Thoracic aorta (tissue), 2 donors: ENCODE results near the gene TSEN34. TPM values are rescaled to one million over a fixed set of nuclear protein-coding genes. Genes with fewer than 3 reads are reported as not detected.
"Not testable (repeated sequence)": the region's sequence is repeated elsewhere in the genome, so short reads cannot be mapped to it uniquely, and the experiment has no call there.

Experiments
- ATAC-seq: fragments of 150-250 bp; one replicate; pipeline ENCODE4 v1.8.0; 2017; ENCODE audit warnings: low read depth; ENCODE audit not compliant: insufficient number of reproducible peaks, low FRiP score
- DNase-seq: peaks from one replicate; pipeline ENCODE4 v3.0.0-alpha.2; 2020; ENCODE audit warnings: low spot score
- H3K27ac ChIP-seq, 2 donors: fragments of 200-600 bp; sonication (generic); 1 replicate in 1 of 2; 2 replicates in 1 of 2; pipeline ENCODE4 v1.5.1; 2016; ENCODE audit warnings: mild to moderate bottlenecking in 2 of 2, moderate library complexity in 2 of 2
- H3K27me3 ChIP-seq: fragments of 200-600 bp; sonication (generic); replicated peaks from 2 replicates; pipeline ENCODE4 v1.6.0; 2016; ENCODE audit warnings: mild to moderate bottlenecking; ENCODE audit not compliant: insufficient read depth
- H3K36me3 ChIP-seq: fragments of 200-600 bp; sonication (generic); one replicate; pipeline ENCODE4 v1.5.1; 2016
- H3K4me1 ChIP-seq, 2 donors: fragments of 200-600 bp; sonication (generic); 1 replicate in 1 of 2; 2 replicates in 1 of 2; pipeline versions ENCODE4 v1.5.1 to v1.6.0; 2016; ENCODE audit warnings: low read depth in 2 of 2, mild to moderate bottlenecking in 1 of 2; ENCODE audit not compliant: control insufficient read depth in 1 of 2
- H3K4me3 ChIP-seq: fragments of 200-600 bp; sonication (generic); 2 replicates; pipeline ENCODE4 v1.5.1; 2016; ENCODE audit warnings: mild to moderate bottlenecking
- H3K9me3 ChIP-seq: fragments of 200-600 bp; sonication (generic); 2 replicates; pipeline ENCODE4 v1.5.1; 2016
- total RNA-seq, 2 donors: library from RNA; depleted of rRNA; stranded (reverse); fragments of >200 nt; gene quantifications; one replicate each; pipeline versions ENCODE4 v1.1.0 to v1.2.3, GENCODE V29; 2016
- TF ChIP-seq, protein P1 (sequence below): fragments of 200-600 bp; sonication (generic); IDR thresholded peaks from one replicate; pipeline ENCODE4 v1.5.1; 2019; ENCODE audit warnings: antibody characterized with exemption

TSEN34 gene
- total RNA-seq, 2 donors from 2014 or later = 38.5 to 60.7 TPM

DNA sequence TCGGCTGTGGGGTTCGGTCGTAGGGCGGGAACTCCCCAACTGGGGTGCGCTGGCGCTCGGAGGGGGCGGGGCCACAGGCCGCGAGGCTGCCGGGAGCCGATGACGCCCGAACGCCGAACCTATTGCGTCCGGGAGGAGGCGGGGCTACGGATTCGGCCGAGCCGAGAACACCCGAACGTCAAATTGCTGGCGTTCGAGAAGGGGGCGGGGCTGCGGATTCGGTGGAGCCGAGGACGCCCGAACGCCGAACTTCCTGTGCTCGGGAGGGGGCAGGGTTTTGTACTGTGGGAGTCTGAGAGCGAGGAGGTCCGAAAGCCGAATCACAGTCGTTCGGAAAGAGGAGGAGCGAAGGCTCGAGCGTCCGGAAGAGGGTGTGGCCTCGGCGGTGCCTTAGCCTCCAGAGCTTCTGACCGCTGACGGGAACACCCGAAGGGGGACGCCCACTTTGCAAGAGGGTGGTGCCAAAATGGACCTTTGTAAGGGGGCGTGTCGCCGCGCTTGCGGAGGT, 551 bp upstream of the TSEN34 start:
- peak; percentile 73 for ATAC-seq
- peaks cover 9% of the 10 kb centered on the region for H3K36me3 ChIP-seq
- H3K27me3 ChIP-seq = no peaks in the 10 kb centered on the region
- TF ChIP-seq, protein P1, sequence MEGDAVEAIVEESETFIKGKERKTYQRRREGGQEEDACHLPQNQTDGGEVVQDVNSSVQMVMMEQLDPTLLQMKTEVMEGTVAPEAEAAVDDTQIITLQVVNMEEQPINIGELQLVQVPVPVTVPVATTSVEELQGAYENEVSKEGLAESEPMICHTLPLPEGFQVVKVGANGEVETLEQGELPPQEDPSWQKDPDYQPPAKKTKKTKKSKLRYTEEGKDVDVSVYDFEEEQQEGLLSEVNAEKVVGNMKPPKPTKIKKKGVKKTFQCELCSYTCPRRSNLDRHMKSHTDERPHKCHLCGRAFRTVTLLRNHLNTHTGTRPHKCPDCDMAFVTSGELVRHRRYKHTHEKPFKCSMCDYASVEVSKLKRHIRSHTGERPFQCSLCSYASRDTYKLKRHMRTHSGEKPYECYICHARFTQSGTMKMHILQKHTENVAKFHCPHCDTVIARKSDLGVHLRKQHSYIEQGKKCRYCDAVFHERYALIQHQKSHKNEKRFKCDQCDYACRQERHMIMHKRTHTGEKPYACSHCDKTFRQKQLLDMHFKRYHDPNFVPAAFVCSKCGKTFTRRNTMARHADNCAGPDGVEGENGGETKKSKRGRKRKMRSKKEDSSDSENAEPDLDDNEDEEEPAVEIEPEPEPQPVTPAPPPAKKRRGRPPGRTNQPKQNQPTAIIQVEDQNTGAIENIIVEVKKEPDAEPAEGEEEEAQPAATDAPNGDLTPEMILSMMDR = no peak
- peak; percentile 99 for DNase-seq
- no peaks in the 10 kb centered on the region for H3K9me3 ChIP-seq
- H3K4me3 ChIP-seq = peak overlapping the region; percentile 85
- peak overlapping the region; percentile 99 for H3K27ac ChIP-seq
- peaks cover 14 to 28% of the 10 kb centered on the region in 2 donors for H3K4me1 ChIP-seq

DNA sequence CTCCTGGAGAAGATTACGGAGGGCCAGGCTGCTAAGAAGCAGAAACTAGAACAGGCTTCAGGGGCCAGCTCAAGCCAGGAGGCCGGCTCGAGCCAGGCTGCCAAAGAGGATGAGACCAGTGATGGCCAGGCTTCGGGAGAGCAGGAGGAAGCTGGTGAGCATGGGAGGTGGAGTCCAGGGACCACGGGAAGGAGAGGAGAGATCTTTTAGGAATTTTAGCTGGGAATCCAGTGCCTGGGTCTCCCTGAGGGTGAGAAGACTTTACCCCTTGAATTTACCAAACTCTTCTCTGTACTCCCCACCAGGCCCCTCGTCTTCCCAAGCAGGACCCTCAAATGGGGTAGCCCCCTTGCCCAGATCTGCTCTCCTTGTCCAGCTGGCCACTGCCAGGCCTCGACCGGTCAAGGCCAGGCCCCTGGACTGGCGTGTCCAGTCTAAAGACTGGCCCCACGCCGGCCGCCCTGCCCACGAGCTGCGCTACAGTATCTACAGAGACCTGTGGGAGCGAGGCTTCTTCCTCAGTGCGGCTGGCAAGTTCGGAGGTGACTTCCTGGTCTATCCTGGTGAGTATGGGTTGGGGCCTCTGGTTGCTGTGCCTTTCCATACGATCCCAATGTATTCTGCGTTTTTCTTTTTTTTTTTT, 824 bp downstream of the TSEN34 start:
- no peaks in the 10 kb centered on the region for H3K27me3 ChIP-seq
- H3K4me1 ChIP-seq = peaks cover 14 to 28% of the 10 kb centered on the region in 2 donors
- peak overlapping the region; percentile 85 for H3K4me3 ChIP-seq
- H3K9me3 ChIP-seq = no peaks in the 10 kb centered on the region
- H3K36me3 ChIP-seq = peaks cover 9% of the 10 kb centered on the region
- ATAC-seq (no peak), DNase-seq (no peak)
- H3K27ac ChIP-seq = peak overlapping the region; percentile 99
- TF ChIP-seq, protein P1 = no peak

DNA sequence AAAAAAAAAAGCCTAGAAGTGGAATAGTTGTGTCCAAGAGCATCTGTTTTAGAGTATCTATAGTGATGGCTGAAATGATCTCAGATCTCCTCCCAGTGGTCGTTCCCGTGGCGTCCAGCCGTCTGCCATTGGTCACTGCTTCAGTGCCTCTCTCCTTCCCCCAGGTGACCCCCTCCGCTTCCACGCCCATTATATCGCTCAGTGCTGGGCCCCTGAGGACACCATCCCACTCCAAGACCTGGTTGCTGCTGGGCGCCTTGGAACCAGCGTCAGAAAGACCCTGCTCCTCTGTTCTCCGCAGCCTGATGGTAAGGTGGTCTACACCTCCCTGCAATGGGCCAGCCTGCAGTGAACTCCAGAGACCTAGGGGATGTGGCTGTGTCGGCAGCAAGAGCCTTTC, 1.9 kb downstream of the TSEN34 start:
- H3K36me3 ChIP-seq = peaks cover 9% of the 10 kb centered on the region
- H3K9me3 ChIP-seq = no peaks in the 10 kb centered on the region
- no peak overlapping the region for H3K27ac ChIP-seq
- H3K4me3 ChIP-seq = no peak overlapping the region
- ATAC-seq = no peak
- no peak for DNase-seq
- TF ChIP-seq, protein P1 = no peak
- H3K4me1 ChIP-seq = peaks cover 13 to 21% of the 10 kb centered on the region in 2 donors
- H3K27me3 ChIP-seq = no peaks in the 10 kb centered on the region

DNA sequence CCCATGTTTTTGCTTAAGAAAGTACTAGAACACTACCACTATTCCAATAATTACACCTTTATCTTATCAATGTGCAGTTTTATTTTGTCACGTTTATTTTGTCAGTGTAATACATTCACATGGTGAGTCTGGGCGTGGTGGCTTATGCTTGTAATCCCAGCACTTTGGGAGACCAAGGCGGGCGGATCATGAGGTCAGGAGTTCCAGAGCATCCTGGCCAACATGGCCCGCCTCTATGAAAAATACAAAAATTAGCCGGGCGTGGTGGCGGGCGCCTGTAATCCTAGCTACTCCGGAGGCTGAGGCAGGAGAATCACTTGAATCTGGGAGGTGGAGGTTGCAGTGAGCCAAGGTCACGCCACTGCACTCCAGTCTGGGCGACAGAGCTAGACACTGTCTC, 3.4 kb downstream of the TSEN34 start:
- H3K27ac ChIP-seq, ATAC-seq, H3K27me3 ChIP-seq, H3K4me3 ChIP-seq, H3K9me3 ChIP-seq, H3K36me3 ChIP-seq, DNase-seq: not testable (repeated sequence)
- H3K4me1 ChIP-seq = peaks cover 7 to 12% of the 10 kb centered on the region in 2 donors

DNA sequence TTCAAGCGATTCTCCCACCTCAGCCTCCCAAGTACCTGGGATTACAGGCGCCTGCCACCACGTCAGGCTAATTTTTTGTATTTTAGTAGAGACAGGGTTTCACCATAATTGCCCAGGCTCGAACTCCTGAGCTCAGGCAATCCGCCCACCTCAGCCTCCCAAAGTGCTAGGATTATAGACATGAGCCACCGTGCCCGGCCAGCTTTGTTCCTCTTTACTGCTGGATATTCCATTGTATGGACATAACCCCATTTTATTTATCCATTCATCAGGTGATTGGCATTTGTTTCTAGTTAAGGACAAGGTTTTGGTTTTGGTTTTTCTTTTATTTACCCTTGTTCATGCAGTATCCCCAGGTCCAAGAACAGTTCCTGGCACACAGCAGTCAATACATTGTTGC, 5.4 kb downstream of the TSEN34 start:
- DNase-seq (no peak), ATAC-seq (no peak)
- Histone ChIP-seq H3K4me3 (no peak overlapping the region), H3K9me3 (no peaks in the 10 kb centered on the region), H3K27me3 (no peaks in the 10 kb centered on the region), H3K27ac (no peak overlapping the region), H3K4me1 (peaks cover 9 to 19% of the 10 kb centered on the region in 2 donors), H3K36me3 (peaks cover 9% of the 10 kb centered on the region)
- TF ChIP-seq, protein P1 = no peak
